GM18868 (cell line): ENCODE measurements around the gene ITFG2.

ENCODE experiments used
- ATAC-seq: cut with Tn5 transposase; IDR thresholded peaks from one replicate; pipeline ENCODE4 v1.9.1; 2021; ENCODE audit warnings: mild to moderate bottlenecking, moderate library complexity; ENCODE audit not compliant: unreplicated experiment

The ITFG2 gene

DNA sequence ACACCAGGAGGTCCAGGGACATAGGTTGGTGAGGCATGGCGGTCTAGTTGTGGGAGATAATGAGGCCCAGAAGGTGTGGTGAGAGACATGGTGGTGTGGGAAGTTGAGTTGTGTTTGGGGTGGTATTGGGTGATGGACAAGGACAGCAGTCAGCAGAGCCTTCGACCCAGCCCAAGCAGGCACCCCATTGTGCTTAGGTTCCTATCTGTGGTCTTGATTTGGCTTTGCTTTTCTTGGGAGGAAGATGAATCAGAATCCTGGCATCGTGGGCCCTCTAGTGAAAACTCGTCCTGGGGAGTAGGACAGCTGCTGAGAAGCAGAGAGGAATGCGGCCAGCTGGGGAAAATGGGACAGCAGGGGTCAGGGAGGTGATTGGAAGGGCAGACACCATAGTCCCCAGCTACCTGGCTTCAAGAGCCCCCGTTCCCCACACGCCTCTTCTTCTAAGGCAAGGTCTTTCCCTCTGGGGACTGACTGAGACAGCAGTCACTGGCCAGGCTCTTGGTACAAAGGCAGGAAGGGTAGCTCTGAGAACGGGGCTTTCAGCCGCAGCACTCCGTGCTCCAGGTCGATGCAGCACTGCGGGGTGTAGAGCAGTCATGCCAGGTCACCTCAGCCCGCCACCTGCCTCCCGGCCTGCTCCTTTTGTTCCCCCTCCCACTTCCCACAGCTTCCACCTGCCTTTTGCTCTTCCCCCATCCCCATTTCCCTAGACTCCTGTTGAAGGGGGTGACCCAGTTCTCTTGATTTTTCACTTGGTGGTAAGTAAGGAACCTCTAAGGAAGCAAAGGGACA lies 14.4 kb downstream of the ITFG2 start:
- no peak for ATAC-seq

GRCh38 chr12:2829275-2829674 lies 16.8 kb downstream of the ITFG2 start:
- ATAC-seq = no peak

- ATAC-seq = no peak
Observed at GRCh38 chr12:2832550-2833127, 20.2 kb downstream of the ITFG2 start.

DNA sequence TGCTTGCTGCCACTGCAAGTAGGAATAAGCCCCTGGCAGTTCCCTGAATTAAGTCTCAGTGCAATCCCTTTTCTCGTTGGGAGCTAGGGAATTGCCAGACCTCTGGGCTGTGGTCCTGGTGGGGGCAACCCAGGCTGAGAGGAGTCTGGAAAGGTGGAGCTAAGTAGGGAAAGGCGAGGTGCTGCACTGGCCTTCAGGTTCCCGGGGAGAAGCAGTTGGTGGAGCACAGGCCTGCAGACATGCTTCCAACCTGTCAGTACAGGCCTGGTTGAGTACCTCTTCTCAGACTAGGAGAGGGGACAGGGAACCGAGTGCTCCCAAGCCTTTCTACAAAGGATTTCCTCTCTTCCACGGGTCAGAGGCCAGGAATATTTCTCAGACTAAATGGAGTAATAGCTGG lies 20.9 kb downstream of the ITFG2 start:
- ATAC-seq = no peak

DNA sequence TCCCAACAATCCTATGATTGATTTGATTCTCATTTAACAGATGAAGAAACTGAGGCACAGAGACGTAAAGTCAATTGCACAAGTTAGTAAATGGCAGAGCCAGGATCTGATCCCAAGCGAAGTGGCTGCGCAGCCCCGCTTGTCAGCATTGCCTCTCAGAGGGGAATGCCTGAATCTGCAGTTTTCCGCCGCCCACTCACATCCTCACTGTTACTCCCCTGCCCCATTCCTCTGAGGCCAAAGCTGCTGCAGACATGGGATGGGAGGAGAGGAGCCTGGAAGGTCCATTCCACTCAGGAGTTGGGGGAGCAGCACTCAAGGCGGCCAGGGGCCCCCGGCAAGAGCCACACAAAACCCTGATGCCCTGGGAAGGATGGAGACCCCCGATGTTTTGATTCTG lies 21.3 kb downstream of the ITFG2 start:
- ATAC-seq = no peak

- ATAC-seq = no peak
Observed at GRCh38 chr12:2834581-2835491, 22.4 kb downstream of the ITFG2 start, which contains the start of gene NRIP2. NRIP2 (minus strand) TSS chr12:2835035; CDS start chr12:2834983, 52 bp downstream.

DNA sequence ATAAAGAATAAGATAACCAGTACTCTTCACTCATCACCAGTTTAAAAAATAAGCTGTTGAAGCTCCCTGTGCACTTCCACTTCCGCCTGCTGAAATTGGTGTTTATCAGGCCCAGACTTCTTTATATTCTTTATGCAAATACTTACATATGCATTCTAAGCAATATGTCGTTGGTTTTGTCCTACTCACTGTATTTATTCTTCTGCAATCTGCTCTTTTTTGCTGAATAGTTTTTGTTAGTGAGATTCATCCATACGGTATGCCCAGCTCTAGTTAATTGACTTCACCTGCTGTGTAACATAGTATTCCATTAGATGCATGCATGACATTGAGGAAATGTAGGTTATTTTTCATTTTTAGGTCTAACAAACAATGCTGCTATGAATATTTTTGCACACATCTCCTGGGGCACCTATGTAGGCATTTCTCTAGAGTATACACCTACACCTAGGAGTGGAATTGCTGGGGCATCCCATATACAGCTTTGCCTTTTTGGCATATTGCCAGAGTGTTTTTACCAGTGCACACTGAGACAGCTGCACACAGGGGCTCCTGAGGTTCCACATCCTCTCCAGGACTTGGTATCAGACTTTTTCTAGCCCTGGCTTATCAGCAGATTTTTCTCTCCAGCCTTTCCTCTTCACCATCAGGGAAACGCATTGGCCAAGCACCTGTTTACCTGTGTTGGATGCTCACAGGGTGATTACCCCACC lies 23.4 kb downstream of the ITFG2 start:
- no peak for ATAC-seq

- ATAC-seq = no peak
Observed at GRCh38 chr12:2836574-2836973, 24.1 kb downstream of the ITFG2 start.

DNA sequence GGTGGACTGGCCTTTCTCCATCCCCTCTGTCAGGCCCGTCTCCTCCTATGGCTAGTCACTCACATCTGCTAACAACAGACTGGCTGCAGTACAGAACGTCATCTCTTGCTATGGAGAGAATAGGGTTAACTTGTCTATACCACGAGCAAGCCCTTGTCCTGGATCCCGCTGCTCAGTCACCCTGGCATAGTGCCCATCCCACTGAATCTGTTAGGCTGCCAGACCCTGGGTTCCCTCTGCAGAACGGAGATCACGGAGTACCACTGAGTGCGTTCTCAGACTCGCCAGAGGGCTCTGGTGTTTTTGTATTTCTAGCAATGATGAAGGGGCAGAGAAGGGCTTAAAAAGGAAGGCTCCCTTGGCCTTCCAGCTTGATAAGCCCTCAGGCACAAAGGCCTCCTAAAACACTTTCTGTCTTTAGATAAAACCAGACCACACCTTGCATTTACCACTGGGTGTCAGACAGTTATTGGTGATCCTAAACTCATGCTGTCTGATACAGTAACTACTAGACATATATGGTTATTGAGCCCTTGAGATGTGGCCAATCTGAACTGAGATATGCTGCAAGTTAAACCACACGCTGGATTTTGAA lies 28.7 kb downstream of the ITFG2 start:
- ATAC-seq = no peak

- no peak for ATAC-seq
Observed at GRCh38 chr12:2842948-2843347, 30.5 kb downstream of the ITFG2 start.

DNA sequence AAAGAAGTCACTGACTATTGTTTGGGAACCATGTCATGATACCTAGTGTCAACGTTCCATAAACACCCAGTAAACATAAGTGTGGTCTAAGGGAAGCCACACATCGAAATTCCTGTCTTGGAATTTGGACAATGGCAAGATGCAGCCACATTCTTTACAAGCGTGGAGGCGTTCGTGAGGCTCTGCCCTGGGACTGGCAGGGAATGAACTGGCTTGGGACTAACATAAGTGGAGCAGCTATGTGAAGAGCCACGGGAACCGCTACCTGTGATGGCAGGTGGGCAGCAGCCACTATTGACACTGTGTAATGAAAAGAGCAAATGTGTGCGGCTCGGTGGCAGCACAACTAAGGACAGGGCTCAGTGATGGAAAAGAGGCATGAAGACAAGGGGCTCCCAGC lies 32.3 kb downstream of the ITFG2 start:
- no peak for ATAC-seq

DNA sequence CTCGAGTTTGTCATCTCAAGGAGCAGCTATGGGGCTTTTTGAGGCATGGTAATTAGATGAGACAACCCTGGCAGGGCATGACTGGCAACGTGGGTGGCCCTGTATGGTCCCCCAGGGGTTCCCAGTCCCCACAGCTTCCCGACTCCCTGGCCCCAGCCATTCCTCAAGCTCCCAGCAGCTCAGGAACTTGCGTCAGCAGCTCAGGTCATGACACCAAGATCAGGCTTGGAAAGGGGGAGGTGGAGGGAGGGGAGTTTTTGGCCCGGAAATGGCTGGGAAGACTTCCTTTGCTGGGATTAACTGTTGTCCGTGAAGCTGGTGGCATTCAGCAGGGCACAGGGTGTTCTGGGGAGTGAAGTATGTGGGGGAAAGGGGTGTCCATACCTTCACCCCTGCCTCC lies 32.8 kb downstream of the ITFG2 start:
- ATAC-seq = no peak

GRCh38 chr12:2851931-2852330 lies 39.5 kb downstream of the ITFG2 start:
- no peak for ATAC-seq

GRCh38 chr12:2853626-2854025 lies 41.2 kb downstream of the ITFG2 start:
- ATAC-seq = no peak

DNA sequence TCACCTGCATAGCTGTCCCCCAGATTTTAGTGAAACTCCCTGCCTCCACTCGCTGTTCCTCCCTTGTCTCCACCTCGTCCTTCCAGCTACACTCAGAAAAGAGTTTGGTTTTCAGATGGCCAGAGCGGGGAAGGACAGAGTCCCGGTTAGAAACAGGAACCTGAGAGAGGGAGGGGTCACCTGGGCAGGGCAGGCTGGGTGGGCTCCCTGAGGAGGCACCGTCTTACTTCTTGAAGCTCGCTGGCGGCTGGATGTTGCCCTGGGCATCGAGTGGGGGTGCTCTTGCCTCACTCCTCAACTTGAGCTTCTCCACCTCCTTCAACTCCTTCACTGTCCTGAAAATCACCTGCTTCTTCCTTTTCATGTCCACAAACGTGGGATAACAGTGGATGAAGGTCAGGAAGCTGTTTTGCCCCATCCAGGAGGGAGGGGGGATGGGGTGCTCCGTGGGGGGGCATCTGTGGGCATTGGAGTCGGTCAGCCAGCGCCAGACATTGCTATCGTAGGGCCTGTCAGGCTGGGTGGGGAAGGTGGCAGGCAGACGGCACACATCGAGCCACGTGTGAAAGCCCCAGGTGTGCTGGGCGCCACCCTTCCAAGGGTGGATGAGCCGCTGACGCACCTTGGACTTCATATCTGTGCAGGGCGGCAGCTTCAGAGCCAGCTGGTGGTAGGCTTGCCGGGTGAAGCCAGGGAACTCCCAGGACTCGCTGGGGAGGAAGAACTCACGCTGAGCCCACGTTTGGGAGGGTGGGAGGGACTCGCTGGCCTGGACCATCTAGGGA lies 42.4 kb downstream of the ITFG2 start:
- ATAC-seq = no peak

- ATAC-seq = no peak
Observed at GRCh38 chr12:2855546-2855945, 43.1 kb downstream of the ITFG2 start.

DNA sequence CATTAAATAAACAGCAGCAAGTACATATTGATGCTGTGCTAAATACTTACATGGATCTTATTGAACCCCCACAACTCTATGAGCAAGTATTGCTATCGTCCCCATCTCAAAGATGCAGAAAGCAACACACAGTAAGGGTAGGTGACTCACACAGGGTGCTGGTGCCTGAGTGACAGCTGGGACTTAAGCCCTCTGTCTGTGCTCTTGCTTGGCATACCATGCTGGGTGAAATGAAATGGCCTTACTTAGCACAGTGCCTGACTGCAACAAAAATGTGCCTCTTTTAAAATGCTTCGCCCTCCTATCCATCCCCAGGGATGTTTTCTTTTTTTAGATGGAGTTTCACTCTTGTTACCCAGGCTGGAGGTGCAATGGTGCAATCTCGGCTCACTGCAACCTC lies 43.6 kb downstream of the ITFG2 start:
- no peak for ATAC-seq

- no peak for ATAC-seq
Observed at GRCh38 chr12:2857021-2857431, 44.6 kb downstream of the ITFG2 start, which contains the start of gene TEX52. TEX52 (minus strand) TSS chr12:2857039; CDS start chr12:2857026, 13 bp downstream.

GRCh38 chr12:2857576-2857975 lies 45.1 kb downstream of the ITFG2 start:
- no peak for ATAC-seq

DNA sequence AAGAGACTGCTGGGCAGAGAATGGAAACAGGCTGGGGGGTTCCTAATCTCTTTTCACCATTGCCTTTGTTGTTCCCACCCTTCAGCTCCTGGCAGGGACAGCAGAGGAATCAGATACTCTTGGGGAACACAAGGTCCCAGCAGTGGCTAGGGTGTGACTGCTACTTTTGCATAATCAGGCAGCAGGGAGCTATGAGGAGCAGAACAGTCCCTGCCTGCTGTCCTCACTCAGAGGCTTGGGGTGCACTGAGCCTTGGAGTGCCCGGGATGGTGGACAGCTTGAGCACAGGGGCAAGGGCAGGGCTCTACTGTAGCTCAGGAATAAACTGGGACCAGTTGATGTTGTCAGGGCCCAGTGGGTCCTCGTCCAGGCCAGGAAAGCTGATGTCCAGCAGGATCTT lies 45.9 kb downstream of the ITFG2 start:
- ATAC-seq = no peak
